GM18870 (cell line): ENCODE results near the gene INS.

ENCODE experiments used
- ATAC-seq: cut with Tn5 transposase; IDR thresholded peaks from one replicate; pipeline ENCODE4 v1.9.1; 2021; ENCODE audit warnings: moderate library complexity; ENCODE audit not compliant: unreplicated experiment

The INS gene

GRCh38 chr11:2149864-2150847, 10.9 kb downstream of the INS start:
- ATAC-seq = no peak

- no peak for ATAC-seq
These were observed 11.5 kb downstream of the INS start for GRCh38 chr11:2149460-2149859.

DNA sequence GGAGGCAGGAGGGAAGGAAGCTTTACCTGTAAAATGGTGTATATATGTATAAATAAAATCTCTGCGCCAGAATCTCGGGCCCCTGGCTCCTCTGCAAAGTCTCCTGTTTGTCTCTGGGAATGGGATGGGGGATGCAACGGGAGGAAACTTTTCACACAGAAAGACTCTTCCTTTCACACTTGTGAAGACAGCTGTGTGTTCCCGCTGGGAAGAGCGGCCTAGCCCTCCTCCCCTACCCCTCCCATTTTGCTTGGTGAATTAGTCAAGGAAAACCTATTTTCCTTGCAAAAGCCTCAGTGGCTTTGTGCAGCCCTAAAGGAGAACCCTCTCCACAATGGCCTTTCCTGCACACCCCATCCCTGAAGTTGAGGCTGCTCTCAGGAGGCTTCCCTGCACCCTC, 12.4 kb downstream of the INS start:
- ATAC-seq = no peak

GRCh38 chr11:2147391-2147790, 13.6 kb downstream of the INS start:
- no peak for ATAC-seq

GRCh38 chr11:2146051-2146450, 15.0 kb downstream of the INS start:
- ATAC-seq = no peak

- ATAC-seq = no peak
These were observed 16.3 kb downstream of the INS start for GRCh38 chr11:2144544-2145248.

GRCh38 chr11:2143799-2144543, 17.0 kb downstream of the INS start:
- ATAC-seq = no peak

- ATAC-seq = no peak
These were observed 17.6 kb downstream of the INS start for GRCh38 chr11:2143477-2143798.

DNA sequence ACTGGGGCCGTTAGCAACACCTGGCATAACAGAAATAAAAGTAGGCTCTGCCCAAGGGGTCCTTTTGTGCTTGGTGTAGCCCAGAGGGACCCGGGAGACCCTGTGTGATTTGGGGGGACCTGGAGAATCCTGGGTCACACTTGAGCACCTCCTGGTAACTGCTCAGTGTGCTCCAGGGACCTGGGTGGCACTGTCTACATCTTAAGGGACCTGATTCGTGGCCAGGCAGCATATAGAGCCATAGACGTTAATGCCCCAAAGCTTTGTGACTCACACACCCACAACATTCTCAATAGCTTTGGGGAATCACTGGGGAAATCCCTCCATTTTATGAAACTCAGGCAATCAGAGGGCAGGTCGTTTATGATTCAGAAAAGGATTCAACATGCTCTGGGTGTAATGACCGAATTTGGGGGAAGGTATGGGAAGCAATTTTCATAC, 18.2 kb downstream of the INS start:
- ATAC-seq = no peak

DNA sequence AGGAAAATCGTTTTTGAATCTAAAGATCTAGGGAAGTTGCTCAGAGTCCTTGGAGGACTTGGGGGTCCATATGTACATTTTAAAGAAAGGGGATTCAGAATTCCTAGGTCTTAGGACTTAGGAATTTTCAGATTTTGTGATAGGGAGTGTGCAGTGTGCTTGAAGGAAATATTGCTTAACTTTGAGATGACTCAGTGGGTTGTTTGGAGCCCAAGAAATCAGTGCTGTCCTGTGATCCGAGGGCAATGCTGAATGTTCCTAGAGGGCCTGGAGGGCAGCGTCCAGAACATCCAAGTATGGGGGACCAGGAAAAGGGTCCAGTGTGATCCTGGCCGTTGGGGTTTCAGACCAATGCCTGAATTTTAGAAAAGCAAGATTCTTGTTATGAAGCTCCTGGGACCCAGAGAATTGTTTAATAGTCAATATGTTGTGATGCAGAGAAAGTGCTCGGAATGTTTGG, 18.7 kb downstream of the INS start:
- no peak for ATAC-seq

- ATAC-seq = no peak
These were observed 20.3 kb downstream of the INS start for GRCh38 chr11:2140411-2141400.

- no peak for ATAC-seq
These were observed 21.2 kb downstream of the INS start for GRCh38 chr11:2139621-2140337.

DNA sequence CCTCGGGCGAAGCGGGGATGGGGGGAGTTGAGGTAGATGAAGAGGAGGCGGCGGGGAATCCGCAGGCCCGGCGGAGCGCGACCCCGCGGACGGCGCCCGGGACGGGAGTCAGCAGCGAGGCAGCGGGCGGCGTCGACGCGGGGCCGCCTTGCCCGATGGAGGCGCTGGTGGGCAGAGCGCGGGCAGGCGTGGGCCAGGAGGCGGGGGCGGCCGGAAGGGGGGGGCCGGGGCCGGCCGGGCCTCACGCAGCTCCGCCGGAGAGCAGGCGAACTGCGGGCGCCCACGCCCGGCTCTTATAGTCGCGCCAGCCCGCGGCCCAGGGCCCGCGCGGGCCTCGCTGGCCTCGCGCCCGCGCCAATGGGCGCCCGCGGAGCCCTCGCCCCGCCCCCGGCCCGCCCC, 21.9 kb downstream of the INS start, which contains the start of gene IGF2:
Gene IGF2 (minus strand): TSS at position 267 of the 399 bp plus-strand sequence. CDS start 3,866 bp downstream, outside the sequence.
- ATAC-seq = no peak

- ATAC-seq = no peak
These were observed 22.4 kb downstream of the INS start for GRCh38 chr11:2138431-2139122.

DNA sequence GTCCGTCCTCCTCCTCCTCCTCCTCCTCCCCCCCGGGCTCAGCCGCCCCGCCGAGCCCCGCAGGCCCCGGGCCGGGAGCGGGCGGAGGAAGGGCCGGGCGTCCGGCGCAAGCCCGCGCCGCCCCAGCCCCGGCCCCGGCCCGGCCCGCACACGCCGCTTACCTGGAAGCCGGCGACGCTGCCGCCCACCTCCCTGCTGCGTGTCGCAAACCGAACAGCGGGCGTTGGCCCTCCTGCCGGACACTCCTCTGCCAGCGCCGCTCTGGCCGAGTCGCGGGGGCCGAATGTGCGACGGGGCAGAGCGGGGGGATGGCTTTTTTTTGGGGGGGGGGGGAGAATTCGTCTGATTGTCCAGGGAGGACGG, 23.0 kb downstream of the INS start:
- no peak for ATAC-seq

- no peak for ATAC-seq
These were observed 23.6 kb downstream of the INS start for GRCh38 chr11:2137202-2138067.

- ATAC-seq = no peak
These were observed 24.1 kb downstream of the INS start for GRCh38 chr11:2136952-2137201.
